KOPT-K1 (cell line): Measurements from ENCODE around the gene RFC2.

ENCODE experiments used
- H3K27ac ChIP-seq: fragments of 200-600 bp; sonication (generic); 2 replicates; pipeline ENCODE4 v1.5.1; 2016; ENCODE audit warnings: antibody characterized with exemption, mild to moderate bottlenecking, low read depth, low read length; ENCODE audit not compliant: poor library complexity, severe bottlenecking
- H3K36me3 ChIP-seq: fragments of 200-600 bp; sonication (generic); 2 replicates; pipeline ENCODE4 v1.5.1; 2017; ENCODE audit warnings: antibody characterized with exemption, mild to moderate bottlenecking, low read length, moderate library complexity; ENCODE audit not compliant: insufficient read depth
- H3K9me3 ChIP-seq: fragments of 200-600 bp; sonication (generic); 2 replicates; pipeline ENCODE4 v1.5.1; 2017; ENCODE audit warnings: antibody characterized with exemption, low read length, mild to moderate bottlenecking; ENCODE audit not compliant: insufficient read depth, poor library complexity, severe bottlenecking

Gene RFC2

GRCh38 chr7:74254129-74254857 lies at the start of gene RFC2:
RFC2 (minus strand) TSS chr7:74254399; CDS start chr7:74254383, 16 bp downstream.
- Histone ChIP-seq H3K36me3 (peaks cover 28% of the 10 kb centered on the region), H3K9me3 (no peaks in the 10 kb centered on the region), H3K27ac (peak within 1 kb of the TSS; percentile 91)

DNA sequence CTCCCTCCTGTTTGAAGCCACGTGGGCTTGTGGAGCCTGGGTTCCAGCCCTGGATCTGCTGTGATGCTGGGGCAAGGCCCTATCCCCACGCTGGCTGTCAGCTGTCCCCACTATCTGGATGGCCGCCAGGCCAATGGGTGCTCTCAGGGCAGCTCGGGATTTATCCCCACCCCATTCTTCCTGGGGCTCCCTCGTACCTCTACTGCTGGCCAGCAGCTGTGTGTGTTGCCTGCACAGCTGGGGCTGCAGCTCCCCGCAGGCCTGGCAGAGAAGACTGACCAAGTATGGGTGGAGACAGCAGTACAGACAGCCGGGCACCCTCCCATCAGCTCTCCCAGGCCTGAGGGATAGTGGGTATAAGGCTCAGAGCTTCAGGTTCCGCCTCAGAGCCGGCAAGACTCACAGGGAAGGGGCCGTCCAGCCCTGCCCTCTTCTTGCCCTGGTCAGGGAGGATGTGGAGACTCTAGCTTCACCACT lies 48.6 kb upstream of the RFC2 start:
- H3K9me3 ChIP-seq, result no peaks in the 10 kb centered on the region
- no peak overlapping the region for H3K27ac ChIP-seq

DNA sequence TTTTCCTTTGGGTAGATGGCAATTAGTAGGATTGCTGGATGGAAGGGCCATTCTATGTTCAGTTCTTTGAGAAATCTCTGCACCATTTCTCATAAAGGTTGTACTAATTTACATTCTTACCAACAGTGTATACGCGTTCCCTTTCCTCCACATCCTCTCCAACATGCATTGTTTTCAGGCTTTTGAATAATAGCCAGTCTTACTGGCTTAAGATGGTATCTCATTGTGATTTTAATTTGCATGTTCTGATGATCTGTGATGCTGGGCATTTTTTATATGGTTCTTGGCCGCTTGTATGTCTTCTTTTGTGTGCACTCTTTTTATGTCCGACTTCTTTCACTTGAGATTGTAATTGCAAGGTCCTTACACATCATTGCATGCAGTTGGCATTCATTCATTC lies 46.7 kb upstream of the RFC2 start:
- no peak overlapping the region for H3K27ac ChIP-seq
- H3K36me3 ChIP-seq, result no peaks in the 10 kb centered on the region
- H3K9me3 ChIP-seq, result no peaks in the 10 kb centered on the region

More for the DNA sequence above, 48.6 kb upstream of the RFC2 start:
- no peaks in the 10 kb centered on the region for H3K36me3 ChIP-seq

DNA sequence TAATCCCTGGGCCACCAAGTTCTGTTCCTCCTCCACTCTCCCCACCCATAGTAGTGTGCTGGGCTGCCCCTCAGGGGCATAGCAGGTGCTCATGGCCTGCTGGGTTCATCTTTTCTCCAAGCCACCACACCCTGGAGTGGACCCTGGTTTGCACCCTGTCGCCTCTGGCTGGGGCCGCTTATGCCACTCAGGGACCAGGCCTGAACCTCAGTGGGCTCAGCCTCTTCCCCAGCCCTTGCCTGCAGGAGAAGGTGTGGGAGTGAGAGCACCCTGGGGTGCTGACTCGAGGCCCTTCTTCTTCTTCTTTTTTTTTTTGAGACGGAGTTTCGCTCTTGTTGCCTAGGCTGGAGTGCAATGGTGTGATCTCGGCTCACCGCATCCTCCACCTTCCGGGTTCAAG lies 45.2 kb upstream of the RFC2 start:
- Histone ChIP-seq H3K9me3 (no peaks in the 10 kb centered on the region), H3K36me3 (no peaks in the 10 kb centered on the region), H3K27ac (no peak overlapping the region)

- H3K36me3 ChIP-seq, result no peaks in the 10 kb centered on the region
- no peaks in the 10 kb centered on the region for H3K9me3 ChIP-seq
- no peak overlapping the region for H3K27ac ChIP-seq
These were observed 43.5 kb upstream of the RFC2 start for GRCh38 chr7:74297516-74298233.

DNA sequence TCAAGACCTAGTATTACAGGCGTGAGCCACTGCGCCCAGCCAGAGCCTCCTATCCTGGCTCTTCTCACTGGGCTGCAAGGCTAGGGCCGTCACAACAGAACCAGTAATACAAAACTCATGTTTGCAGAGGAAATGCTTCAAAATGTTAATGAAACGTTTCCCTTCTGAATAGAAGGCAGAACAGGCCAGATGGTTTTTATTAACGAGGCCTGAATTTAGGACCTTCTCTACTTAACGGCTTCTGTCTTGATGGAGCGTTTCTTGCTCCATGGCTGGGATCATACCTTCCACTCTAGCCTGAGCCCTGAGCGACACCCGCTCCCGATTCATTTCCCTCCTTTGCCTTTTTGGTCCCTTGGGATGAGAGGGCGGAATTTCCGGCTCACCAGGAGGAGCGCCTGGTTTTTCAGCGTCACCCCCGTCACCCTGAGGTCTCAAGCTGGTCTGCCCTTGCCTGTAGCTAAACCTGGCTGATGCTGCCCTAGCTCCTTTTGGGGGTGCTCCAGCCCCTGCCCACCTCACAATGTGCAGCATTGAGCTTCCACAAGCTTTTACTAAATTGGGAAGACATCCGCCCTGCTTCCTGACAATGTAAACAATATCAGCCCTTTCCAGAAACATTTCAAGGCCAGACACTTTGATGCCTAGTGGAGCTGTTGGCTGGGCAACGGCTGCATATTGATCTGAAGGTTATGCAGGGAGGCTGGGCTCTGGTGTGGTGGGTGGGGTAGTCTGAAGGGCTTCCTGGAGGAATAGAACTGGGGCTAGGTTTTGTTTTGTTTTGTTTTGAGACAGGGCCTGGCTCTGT lies 40.2 kb upstream of the RFC2 start:
- Histone ChIP-seq H3K9me3 (no peaks in the 10 kb centered on the region), H3K36me3 (no peaks in the 10 kb centered on the region), H3K27ac (no peak overlapping the region)

DNA sequence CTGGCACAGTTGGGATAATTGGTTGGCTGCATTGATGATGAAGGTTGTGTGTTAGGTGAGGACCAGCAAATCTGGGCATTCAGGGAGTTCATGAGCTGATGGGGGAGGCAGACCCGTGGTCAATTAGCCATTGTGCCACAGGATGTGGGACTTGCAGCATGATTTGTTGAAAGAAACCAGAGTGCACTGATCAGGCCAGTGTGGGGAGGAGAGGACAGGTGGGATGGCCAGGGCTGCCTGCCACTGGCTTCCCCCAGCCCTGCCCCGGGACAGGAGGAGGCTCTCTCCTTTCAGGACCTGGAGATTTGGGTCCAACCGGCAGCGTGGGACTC lies 39.3 kb upstream of the RFC2 start:
- Histone ChIP-seq H3K9me3 (no peaks in the 10 kb centered on the region), H3K36me3 (no peaks in the 10 kb centered on the region), H3K27ac (no peak overlapping the region)

DNA sequence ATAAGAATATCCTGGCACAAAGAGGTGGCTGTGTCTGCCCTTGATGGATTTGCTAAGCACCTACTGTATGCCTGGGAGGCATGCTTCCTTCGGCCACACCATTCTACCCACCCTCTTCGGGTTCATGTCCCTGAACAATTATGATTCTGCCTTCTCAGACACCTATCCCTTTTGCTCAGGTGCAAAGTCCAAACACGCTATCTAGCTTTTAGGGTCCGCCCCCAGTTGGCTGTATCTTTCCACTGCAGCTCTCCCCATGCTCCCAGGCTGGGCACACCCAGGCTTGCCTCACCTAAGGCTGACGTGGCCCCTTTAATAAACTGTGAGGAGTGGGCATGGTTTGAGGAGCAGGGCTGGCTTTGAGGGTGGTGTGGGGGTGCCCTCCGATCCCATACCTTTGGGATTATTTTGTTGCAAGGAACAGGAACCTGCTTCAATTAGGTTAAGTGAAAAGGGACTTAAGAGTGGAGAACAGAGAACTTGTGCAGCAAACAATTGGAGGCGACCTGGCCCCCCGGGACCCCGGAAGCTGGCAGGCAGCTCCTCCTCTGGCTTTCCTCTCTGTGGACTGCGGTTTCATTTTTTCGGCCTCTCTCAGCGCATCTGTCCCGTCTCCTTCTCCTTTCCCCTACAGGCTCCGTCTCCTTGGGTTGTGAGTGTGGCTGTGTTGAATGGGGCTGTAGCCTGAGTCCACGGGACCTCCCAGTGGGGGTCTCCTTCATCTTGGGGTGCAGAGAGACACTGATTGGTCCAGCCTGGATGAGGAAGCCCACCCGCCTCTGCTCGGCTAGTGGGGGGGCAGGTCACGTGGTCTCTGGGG lies 38.8 kb upstream of the RFC2 start:
- H3K27ac ChIP-seq, result no peak overlapping the region
- H3K9me3 ChIP-seq, result no peaks in the 10 kb centered on the region
- H3K36me3 ChIP-seq, result no peaks in the 10 kb centered on the region

DNA sequence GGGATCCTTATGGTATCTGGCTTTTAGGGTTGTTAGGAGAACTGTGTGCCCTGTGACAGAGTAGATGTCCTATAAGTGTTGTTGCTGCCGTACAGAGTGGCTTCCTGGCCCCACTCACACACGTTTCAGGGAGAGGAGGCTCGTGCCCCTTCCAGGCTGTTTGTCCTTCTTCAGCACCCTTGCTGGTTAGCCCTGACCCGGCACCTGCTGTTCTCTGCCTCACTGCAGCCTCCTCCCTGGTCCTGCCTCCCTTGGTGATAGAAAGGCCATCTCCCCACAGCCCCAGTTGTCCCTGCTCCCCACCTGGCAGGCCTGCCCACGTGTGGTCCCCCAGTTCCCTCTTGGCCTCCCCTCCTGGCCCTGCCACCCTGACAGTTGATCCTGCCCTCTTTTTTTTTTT lies 37.3 kb upstream of the RFC2 start:
- Histone ChIP-seq H3K27ac (no peak overlapping the region), H3K36me3 (no peaks in the 10 kb centered on the region), H3K9me3 (no peaks in the 10 kb centered on the region)

GRCh38 chr7:74290981-74291441 lies 36.8 kb upstream of the RFC2 start:
- H3K9me3 ChIP-seq, result no peaks in the 10 kb centered on the region
- H3K27ac ChIP-seq, result no peak overlapping the region
- no peaks in the 10 kb centered on the region for H3K36me3 ChIP-seq

GRCh38 chr7:74290553-74290950 lies 36.4 kb upstream of the RFC2 start:
- no peaks in the 10 kb centered on the region for H3K9me3 ChIP-seq
- H3K36me3 ChIP-seq, result no peaks in the 10 kb centered on the region
- no peak overlapping the region for H3K27ac ChIP-seq

- no peaks in the 10 kb centered on the region for H3K9me3 ChIP-seq
- no peaks in the 10 kb centered on the region for H3K36me3 ChIP-seq
- H3K27ac ChIP-seq, result no peak overlapping the region
These were observed 35.7 kb upstream of the RFC2 start for GRCh38 chr7:74289659-74290552.

- no peak within 1 kb of the TSS for H3K27ac ChIP-seq
- H3K36me3 ChIP-seq, result no peaks in the 10 kb centered on the region
- H3K9me3 ChIP-seq, result no peaks in the 10 kb centered on the region
These were observed 34.9 kb upstream of the RFC2 start, which contains the start of gene CLIP2 for GRCh38 chr7:74289018-74289658. CLIP2 (plus strand) TSS chr7:74289407; CDS start chr7:74317547, 28,140 bp downstream.
